ENCODE data around the gene TERT. TPM values are rescaled to one million over a fixed set of nuclear protein-coding genes. Genes with fewer than 3 reads are reported as not detected.

TERT gene
- polyA plus RNA-seq, 2 of the 4 experiments (the other 2 are of a cell fraction) = 1.1 to 4.0 TPM

DNA sequence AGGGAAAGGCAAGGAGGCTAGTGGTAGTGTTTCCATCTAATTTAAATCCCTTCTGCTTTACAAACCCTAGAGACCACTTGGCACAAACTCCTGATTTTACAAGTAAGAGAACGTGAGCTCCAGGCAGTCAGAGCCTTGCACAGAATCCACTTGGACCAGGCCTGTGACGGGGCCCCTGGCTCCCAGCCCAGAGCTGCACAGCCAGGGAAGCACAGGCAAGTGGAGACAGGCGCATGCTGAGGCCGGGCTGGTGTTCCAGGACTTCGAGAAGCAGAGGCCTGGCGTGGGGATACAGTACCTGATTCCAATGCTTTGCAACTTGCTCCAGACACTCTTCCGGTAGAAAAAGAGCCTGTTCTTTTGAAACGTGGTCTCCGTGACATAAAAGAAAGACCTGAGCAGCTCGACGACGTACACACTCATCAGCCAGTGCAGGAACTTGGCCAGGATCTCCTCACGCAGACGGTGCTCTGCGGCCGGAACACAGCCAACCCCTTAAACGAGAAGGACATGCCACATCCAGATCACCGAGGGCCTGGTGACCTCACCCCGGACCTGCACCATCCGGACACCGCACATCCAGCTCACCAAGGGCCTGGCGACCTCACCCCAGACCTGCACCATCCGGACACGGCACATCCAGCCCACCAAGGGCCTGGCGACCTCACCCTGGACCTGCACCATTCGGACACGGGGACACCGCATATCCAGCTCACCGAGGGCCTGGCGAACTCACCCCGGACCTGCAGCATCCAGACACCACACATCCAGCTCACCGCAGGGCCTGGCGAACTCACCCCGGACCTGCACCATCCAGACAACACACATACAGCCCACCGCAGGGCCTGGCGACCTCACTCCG, 12.5 kb downstream of the TERT start:
- WGBS (ENCODE audit: missing lambda C conversion rate) = 87% methylated on average over 35 of the region's 37 CpGs
- ChIA-PET CTCF (interaction anchor here (0.9 kb wide), 1 partner anchor 19 kb away, joined by 3 read pairs; no protein-coding TSS in a partner anchor), POLR2A (no interaction called here)
- no peaks in the 10 kb centered on the region for H3K9me3 ChIP-seq
- ATAC-seq (no peak), DNase-seq (ENCODE audit: low read depth in 1 of 2, low spot score in 1 of 2) (no peak), FAIRE-seq (no peak)
- no peak overlapping the region for H3K27ac ChIP-seq
- H3K4me1 ChIP-seq = no peaks in the 10 kb centered on the region
- no peak overlapping the region for H3K4me2 ChIP-seq
- no peak for TF ChIP-seq CHD2 (IDR thresholded peaks at IDR 0.05; ENCODE audit: low read length, partially characterized antibody)
- TF ChIP-seq RAD21 (conservative IDR thresholded peaks at IDR 0.05 in 1 of 2, IDR thresholded peaks at IDR 0.05 in 1 of 2) = no peak
- TF ChIP-seq CHD4 (IDR thresholded peaks at IDR 0.05; ENCODE audit: borderline replicate concordance) = no peak
- TF ChIP-seq RARB (CRISPR knock-in tag; IDR thresholded peaks at IDR 0.05) = no peak
- no peak for TF ChIP-seq ZSCAN20 (CRISPR knock-in tag; IDR thresholded peaks at IDR 0.05)
- TF ChIP-seq, protein P1, sequence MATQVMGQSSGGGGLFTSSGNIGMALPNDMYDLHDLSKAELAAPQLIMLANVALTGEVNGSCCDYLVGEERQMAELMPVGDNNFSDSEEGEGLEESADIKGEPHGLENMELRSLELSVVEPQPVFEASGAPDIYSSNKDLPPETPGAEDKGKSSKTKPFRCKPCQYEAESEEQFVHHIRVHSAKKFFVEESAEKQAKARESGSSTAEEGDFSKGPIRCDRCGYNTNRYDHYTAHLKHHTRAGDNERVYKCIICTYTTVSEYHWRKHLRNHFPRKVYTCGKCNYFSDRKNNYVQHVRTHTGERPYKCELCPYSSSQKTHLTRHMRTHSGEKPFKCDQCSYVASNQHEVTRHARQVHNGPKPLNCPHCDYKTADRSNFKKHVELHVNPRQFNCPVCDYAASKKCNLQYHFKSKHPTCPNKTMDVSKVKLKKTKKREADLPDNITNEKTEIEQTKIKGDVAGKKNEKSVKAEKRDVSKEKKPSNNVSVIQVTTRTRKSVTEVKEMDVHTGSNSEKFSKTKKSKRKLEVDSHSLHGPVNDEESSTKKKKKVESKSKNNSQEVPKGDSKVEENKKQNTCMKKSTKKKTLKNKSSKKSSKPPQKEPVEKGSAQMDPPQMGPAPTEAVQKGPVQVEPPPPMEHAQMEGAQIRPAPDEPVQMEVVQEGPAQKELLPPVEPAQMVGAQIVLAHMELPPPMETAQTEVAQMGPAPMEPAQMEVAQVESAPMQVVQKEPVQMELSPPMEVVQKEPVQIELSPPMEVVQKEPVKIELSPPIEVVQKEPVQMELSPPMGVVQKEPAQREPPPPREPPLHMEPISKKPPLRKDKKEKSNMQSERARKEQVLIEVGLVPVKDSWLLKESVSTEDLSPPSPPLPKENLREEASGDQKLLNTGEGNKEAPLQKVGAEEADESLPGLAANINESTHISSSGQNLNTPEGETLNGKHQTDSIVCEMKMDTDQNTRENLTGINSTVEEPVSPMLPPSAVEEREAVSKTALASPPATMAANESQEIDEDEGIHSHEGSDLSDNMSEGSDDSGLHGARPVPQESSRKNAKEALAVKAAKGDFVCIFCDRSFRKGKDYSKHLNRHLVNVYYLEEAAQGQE (IDR thresholded peaks at IDR 0.05) = no peak
- TF ChIP-seq ESRRA (IDR thresholded peaks at IDR 0.05; ENCODE audit: borderline replicate concordance, low read length) = no peak
- no peak for TF ChIP-seq RFX5 (IDR thresholded peaks at IDR 0.05)
- no peak for TF ChIP-seq TFCP2L1 (CRISPR knock-in tag; IDR thresholded peaks at IDR 0.05)
- TF ChIP-seq SREBF2 (IDR thresholded peaks at IDR 0.05) = no peak
- TF ChIP-seq HOXB13 (CRISPR knock-in tag; IDR thresholded peaks at IDR 0.05; ENCODE audit: low read depth) = no peak
- TF ChIP-seq NFE2L2 (conservative IDR thresholded peaks at IDR 0.05; ENCODE audit: low read length) = no peak
- TF ChIP-seq HEYL (CRISPR knock-in tag; IDR thresholded peaks at IDR 0.05) = no peak
- TF ChIP-seq, protein P2, sequence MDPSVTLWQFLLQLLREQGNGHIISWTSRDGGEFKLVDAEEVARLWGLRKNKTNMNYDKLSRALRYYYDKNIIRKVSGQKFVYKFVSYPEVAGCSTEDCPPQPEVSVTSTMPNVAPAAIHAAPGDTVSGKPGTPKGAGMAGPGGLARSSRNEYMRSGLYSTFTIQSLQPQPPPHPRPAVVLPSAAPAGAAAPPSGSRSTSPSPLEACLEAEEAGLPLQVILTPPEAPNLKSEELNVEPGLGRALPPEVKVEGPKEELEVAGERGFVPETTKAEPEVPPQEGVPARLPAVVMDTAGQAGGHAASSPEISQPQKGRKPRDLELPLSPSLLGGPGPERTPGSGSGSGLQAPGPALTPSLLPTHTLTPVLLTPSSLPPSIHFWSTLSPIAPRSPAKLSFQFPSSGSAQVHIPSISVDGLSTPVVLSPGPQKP (IDR thresholded peaks at IDR 0.05; ENCODE audit: low read depth, low read length) = no peak
- no peak for TF ChIP-seq CEBPB (IDR thresholded peaks at IDR 0.05)
- no peak for TF ChIP-seq KDM1A (IDR thresholded peaks at IDR 0.05; ENCODE audit: low read depth)
- TF ChIP-seq, protein P3, sequence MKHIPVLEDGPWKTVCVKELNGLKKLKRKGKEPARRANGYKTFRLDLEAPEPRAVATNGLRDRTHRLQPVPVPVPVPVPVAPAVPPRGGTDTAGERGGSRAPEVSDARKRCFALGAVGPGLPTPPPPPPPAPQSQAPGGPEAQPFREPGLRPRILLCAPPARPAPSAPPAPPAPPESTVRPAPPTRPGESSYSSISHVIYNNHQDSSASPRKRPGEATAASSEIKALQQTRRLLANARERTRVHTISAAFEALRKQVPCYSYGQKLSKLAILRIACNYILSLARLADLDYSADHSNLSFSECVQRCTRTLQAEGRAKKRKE (CRISPR knock-in tag; IDR thresholded peaks at IDR 0.05; ENCODE audit: low read depth) = no peak
- H3K4me3 ChIP-seq = no peak overlapping the region

DNA sequence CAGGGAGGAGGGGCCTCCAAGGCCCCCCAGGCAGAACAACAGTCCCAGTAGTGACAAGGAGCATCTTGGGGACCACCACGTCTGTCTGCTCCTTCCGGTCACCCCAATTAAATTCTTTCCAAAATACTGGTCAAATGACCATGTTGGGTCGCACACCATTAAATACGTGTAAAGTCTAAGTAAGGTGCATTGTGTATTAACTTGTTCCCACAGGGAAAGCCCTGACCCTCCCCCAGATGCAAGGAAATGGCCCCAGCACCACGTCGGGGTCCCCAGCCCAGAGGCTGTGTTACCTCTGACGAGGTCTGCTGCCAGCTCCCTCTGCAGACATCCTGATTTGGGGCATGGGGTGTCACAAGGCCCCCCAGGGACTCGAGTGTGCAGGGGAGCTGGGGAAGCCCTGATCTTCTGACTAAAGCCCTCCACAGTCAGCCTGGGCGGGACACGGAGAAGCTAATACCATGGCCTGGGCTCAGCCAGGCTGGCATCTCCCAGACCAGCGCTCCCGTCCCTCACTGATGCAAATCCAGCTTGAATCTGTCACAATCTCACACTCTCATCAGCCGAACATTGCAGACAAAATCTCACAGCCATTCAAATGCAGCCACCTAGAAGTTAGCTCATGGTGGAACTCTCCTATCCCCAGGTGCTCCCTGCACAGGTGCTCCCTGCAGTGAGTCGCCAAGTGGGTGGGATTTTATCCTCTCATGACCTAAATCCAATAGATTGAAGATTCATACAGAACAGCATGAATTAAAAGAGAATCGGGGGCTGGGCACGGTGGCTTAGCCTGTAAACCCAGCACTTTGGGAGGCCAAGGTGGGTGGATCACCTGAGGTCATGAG, 13.6 kb downstream of the TERT start:
- H3K4me1 ChIP-seq = no peaks in the 10 kb centered on the region
- H3K27ac ChIP-seq = no peak overlapping the region
- DNase-seq (ENCODE audit: low read depth in 1 of 2, low spot score in 1 of 2) (no peak), ATAC-seq (no peak), FAIRE-seq (no peak)
- no peak overlapping the region for H3K4me2 ChIP-seq
- POLR2A ChIA-PET = no interaction called here
- TF ChIP-seq, protein P4, sequence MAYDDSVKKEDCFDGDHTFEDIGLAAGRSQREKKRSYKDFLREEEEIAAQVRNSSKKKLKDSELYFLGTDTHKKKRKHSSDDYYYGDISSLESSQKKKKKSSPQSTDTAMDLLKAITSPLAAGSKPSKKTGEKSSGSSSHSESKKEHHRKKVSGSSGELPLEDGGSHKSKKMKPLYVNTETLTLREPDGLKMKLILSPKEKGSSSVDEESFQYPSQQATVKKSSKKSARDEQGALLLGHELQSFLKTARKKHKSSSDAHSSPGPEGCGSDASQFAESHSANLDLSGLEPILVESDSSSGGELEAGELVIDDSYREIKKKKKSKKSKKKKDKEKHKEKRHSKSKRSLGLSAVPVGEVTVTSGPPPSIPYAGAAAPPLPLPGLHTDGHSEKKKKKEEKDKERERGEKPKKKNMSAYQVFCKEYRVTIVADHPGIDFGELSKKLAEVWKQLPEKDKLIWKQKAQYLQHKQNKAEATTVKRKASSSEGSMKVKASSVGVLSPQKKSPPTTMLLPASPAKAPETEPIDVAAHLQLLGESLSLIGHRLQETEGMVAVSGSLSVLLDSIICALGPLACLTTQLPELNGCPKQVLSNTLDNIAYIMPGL (CRISPR knock-in tag; IDR thresholded peaks at IDR 0.05; ENCODE audit: borderline replicate concordance) = no peak
- TF ChIP-seq RCOR1 (IDR thresholded peaks at IDR 0.05; ENCODE audit: low read depth, low read length) (no peak), RFX5 (IDR thresholded peaks at IDR 0.05) (no peak), PHF8 (IDR thresholded peaks at IDR 0.05; ENCODE audit: borderline replicate concordance, low read depth) (no peak), HOXB13 (CRISPR knock-in tag; IDR thresholded peaks at IDR 0.05; ENCODE audit: low read depth) (no peak)
- no peak overlapping the region for H3K4me3 ChIP-seq
- 80% methylated on average over 16 of the region's 16 CpGs for WGBS (ENCODE audit: missing lambda C conversion rate)
- CTCF ChIA-PET = interaction anchor here (0.9 kb wide), 1 partner anchor 20 kb away, joined by 3 read pairs; no protein-coding TSS in a partner anchor
- H3K9me3 ChIP-seq = no peaks in the 10 kb centered on the region
